DND-41 (cell line): ENCODE data around the gene PLVAP.

Experiments
- CTCF ChIP-seq: IDR thresholded peaks from 2 replicates; pipeline ENCODE4 v1.5.1; 2012; ENCODE audit warnings: borderline replicate concordance, low read length, moderate library complexity, mild to moderate bottlenecking; ENCODE audit not compliant: poor library complexity, severe bottlenecking; ENCODE audit errors: extremely low read depth
- EZH2 ChIP-seq: IDR thresholded peaks from 3 replicates; pipeline ENCODE4 v1.6.1; 2012; ENCODE audit warnings: borderline replicate concordance, low read depth, mild to moderate bottlenecking, moderate library complexity, low read length, inconsistent platforms; ENCODE audit not compliant: severe bottlenecking

GRCh38 chr19:17340871-17341357 lies 36.2 kb downstream of the PLVAP start:
- no peak for TF ChIP-seq CTCF
- TF ChIP-seq EZH2 = no peak
